Gastrocnemius medialis (tissue), 4 donors: ENCODE data around the gene SP3.

Source experiments
- CTCF ChIP-seq, 5 experiments: fragments of 450-650 bp in 3 of 5; fragments of 200-600 bp in 2 of 5; sonication (generic) in 2 of 5; IDR thresholded peaks in 4 of 5; conservative IDR thresholded peaks in 1 of 5; 1 replicate in 4 of 5; 2 replicates in 1 of 5; pipeline ENCODE4 v1.5.1; 2016 to 2019; ENCODE audit warnings: antibody characterized with exemption in 5 of 5, mild to moderate bottlenecking in 3 of 5, moderate library complexity in 3 of 5
- POLR2A ChIP-seq, 2 donors: fragments of 450-650 bp; IDR thresholded peaks; one replicate each; pipeline ENCODE4 v1.6.1; 2017; ENCODE audit warnings: antibody characterized with exemption in 2 of 2, mild to moderate bottlenecking in 2 of 2, moderate library complexity in 2 of 2

DNA sequence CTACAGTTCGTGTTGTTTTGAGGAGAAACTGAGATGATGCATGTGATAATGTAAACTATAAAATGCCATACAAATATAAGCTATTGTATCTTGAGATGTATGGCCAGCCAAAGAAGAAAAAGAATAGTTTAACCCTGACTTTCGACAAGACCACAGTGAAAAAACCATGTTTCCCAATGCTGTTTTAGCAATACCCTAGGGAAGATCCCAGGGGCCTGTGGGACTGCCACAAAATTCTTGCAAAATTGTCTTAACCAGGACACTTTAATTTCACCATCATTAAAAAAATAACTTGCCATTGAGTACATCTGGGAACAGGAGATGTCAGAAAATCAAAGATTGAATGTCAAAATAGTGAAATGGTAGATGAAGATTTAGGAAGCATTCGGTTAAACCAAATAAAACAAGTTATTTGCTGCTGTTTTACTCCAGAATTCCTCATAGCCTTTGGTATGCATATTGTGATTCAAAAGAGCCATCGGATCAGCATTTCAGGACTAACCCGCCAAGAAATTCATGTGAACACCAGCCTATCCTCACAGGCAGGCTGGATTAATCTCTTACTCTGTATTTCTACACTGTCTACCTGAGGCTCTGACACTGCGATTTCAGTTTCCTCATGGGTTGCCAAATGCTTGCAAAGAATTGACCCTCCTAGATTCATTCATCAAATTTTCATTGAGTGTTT, 49.0 kb upstream of the SP3 start:
- no peak for TF ChIP-seq CTCF (IDR thresholded peaks at IDR 0.05 in 4 of 5, conservative IDR thresholded peaks at IDR 0.05 in 1 of 5)
- TF ChIP-seq POLR2A (IDR thresholded peaks at IDR 0.05) = no peak
